Calu3 (cell line): ENCODE data around the gene AADACL4. TPM values are rescaled to one million over a fixed set of nuclear protein-coding genes. Genes with fewer than 3 reads are reported as not detected.
"Not testable (repeated sequence)": the region's sequence is repeated elsewhere in the genome, so short reads cannot be mapped to it uniquely, and the experiment has no call there.

Source experiments
- BruUV-seq: library from RNA; stranded (reverse); fragments of 400-500 nt; replicated peaks from 2 replicates; lab custom pipeline; 2021; lab: Mats Ljungman, UMichigan
- CTCF ChIA-PET: fragments of 300-600 bp; sonication (Branson Sonifier 250); formaldehyde crosslinking; loops from one replicate; lab custom pipeline; 2022; ENCODE audit warnings: antibody characterized with exemption; lab: Charles Lee
- DNase-seq: peaks from one replicate; pipeline ENCODE4 v3.0.0; 2022
- H3K27ac Mint-ChIP-seq: one replicate; pipeline ENCODE4 v1.8.0; 2022; ENCODE audit warnings: mixed read lengths; ENCODE audit not compliant: unreplicated experiment
- H3K27me3 Mint-ChIP-seq: one replicate; pipeline ENCODE4 v1.8.0; 2022; ENCODE audit warnings: mixed read lengths; ENCODE audit not compliant: unreplicated experiment
- H3K36me3 Mint-ChIP-seq: one replicate; pipeline ENCODE4 v1.8.0; 2022; ENCODE audit warnings: mild to moderate bottlenecking, moderate library complexity, mixed read lengths; ENCODE audit not compliant: insufficient read depth, unreplicated experiment
- H3K4me1 Mint-ChIP-seq: one replicate; pipeline ENCODE4 v1.8.0; 2022; ENCODE audit warnings: mild to moderate bottlenecking, low read depth, mixed read lengths; ENCODE audit not compliant: unreplicated experiment
- H3K4me3 Mint-ChIP-seq: one replicate; pipeline ENCODE4 v1.8.0; 2022; ENCODE audit warnings: mild to moderate bottlenecking, low read depth, moderate library complexity, mixed read lengths; ENCODE audit not compliant: unreplicated experiment
- H3K9me3 Mint-ChIP-seq: one replicate; pipeline ENCODE4 v1.8.0; 2022; ENCODE audit warnings: low read depth, mixed read lengths; ENCODE audit not compliant: unreplicated experiment
- intact Hi-C: fragments of 100-400 bp; cut with micrococcal nuclease; formaldehyde crosslinking; loops from one replicate; pipeline ENCODE4 v1.10.0; 2022; ENCODE audit not compliant: unreplicated experiment
- total RNA-seq: library from RNA; stranded (reverse); gene quantifications from 2 replicates; pipeline ENCODE4 v1.2.3, GENCODE V29; 2022
- TF ChIP-seq, protein P1 (sequence below): fragments of 200-600 bp; IDR thresholded peaks from one replicate; pipeline ENCODE4 v1.8.0; 2022; ENCODE audit warnings: antibody characterized with exemption; ENCODE audit not compliant: unreplicated experiment

The AADACL4 gene
- total RNA-seq, 1 experiment from 2014 or later: not detected

- CTCF ChIA-PET: no interaction called here
- intact Hi-C loops: no loop called here
- Mint-ChIP-seq H3K27ac (no peak overlapping the region), H3K9me3 (no peaks in the 10 kb centered on the region), H3K4me1 (no peaks in the 10 kb centered on the region), H3K27me3 (peaks cover 52% of the 10 kb centered on the region), H3K4me3 (no peak overlapping the region), H3K36me3 (no peaks in the 10 kb centered on the region)
- DNase-seq: no peak
- no TSS peak for BruUV-seq
- TF ChIP-seq, protein P1, sequence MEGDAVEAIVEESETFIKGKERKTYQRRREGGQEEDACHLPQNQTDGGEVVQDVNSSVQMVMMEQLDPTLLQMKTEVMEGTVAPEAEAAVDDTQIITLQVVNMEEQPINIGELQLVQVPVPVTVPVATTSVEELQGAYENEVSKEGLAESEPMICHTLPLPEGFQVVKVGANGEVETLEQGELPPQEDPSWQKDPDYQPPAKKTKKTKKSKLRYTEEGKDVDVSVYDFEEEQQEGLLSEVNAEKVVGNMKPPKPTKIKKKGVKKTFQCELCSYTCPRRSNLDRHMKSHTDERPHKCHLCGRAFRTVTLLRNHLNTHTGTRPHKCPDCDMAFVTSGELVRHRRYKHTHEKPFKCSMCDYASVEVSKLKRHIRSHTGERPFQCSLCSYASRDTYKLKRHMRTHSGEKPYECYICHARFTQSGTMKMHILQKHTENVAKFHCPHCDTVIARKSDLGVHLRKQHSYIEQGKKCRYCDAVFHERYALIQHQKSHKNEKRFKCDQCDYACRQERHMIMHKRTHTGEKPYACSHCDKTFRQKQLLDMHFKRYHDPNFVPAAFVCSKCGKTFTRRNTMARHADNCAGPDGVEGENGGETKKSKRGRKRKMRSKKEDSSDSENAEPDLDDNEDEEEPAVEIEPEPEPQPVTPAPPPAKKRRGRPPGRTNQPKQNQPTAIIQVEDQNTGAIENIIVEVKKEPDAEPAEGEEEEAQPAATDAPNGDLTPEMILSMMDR: no peak
Measured at GRCh38 chr1:12712076-12712475, 68.2 kb downstream of the AADACL4 start.

DNA sequence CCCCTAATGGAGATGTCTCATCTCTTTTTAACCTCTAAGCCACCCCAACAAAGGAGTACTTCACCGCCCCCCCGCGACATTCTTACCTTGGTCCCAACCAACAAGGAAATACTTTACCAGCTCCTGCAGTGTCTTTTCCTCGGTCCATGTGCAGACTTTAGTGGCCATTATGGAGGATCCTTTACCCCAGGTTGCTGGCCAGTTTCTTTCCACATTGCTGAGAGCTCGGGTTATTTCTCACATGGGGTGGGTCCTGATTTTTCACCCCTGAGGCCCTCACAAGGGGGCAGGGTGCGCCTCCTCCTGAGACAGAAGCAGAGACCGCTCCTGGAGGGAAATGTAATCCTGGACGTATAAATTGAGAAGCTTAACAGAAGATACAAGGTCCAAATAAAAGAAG lies 69.0 kb downstream of the AADACL4 start:
- H3K4me1 Mint-ChIP-seq: no peaks in the 10 kb centered on the region
- no peaks in the 10 kb centered on the region for H3K36me3 Mint-ChIP-seq
- TF ChIP-seq, protein P1: no peak
- DNase-seq: no peak
- no peaks in the 10 kb centered on the region for H3K9me3 Mint-ChIP-seq
- no peak overlapping the region for H3K4me3 Mint-ChIP-seq
- intact Hi-C loops: no loop called here
- peaks cover 45% of the 10 kb centered on the region for H3K27me3 Mint-ChIP-seq
- no TSS peak for BruUV-seq
- CTCF ChIA-PET: no interaction called here
- H3K27ac Mint-ChIP-seq: no peak overlapping the region

- intact Hi-C loops, H3K36me3 Mint-ChIP-seq, CTCF ChIA-PET, H3K4me3 Mint-ChIP-seq, H3K27ac Mint-ChIP-seq, BruUV-seq, H3K4me1 Mint-ChIP-seq, DNase-seq, H3K9me3 Mint-ChIP-seq: not testable (repeated sequence)
- peaks cover 45% of the 10 kb centered on the region for H3K27me3 Mint-ChIP-seq
Measured at GRCh38 chr1:12713651-12714050, 69.8 kb downstream of the AADACL4 start.

GRCh38 chr1:12714710-12715475 lies 71.0 kb downstream of the AADACL4 start:
- BruUV-seq: no TSS peak
- CTCF ChIA-PET: interaction anchor here (0.6 kb wide), 1 partner anchor 38 kb away, joined by 9 read pairs; no protein-coding TSS in a partner anchor
- no peaks in the 10 kb centered on the region for H3K9me3 Mint-ChIP-seq
- H3K36me3 Mint-ChIP-seq: no peaks in the 10 kb centered on the region
- H3K4me1 Mint-ChIP-seq: no peaks in the 10 kb centered on the region
- H3K4me3 Mint-ChIP-seq: no peak overlapping the region
- intact Hi-C loops: no loop called here
- TF ChIP-seq, protein P1: no peak
- no peak overlapping the region for H3K27ac Mint-ChIP-seq
- peaks cover 44% of the 10 kb centered on the region for H3K27me3 Mint-ChIP-seq
- no peak for DNase-seq

DNA sequence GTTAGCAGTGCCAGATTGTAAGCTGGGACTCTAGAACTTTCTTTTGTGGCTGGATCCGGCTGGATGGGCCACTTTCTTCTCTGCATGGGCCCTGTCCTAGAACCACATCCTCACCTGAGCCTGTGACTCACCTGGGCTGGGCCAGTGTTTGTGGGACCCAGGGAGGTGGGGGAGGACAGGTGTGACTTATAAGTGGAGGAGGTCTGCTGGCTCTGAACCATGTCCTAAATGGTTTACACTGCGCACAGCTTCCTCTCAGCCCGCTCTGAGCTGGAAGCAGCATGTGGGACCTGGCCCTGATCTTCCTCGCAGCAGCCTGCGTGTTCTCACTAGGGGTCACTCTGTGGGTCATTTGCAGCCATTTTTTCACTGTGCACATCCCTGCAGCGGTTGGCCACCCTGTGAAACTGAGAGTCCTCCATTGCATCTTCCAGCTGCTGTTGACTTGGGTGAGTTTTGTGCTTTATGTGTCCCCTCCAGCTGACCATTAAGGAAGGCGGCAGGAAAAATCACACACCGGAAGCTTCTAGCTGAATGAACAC lies 72.1 kb downstream of the AADACL4 start, which contains the start of gene AADACL3:
AADACL3 (plus strand) TSS at position 215 of the 542 bp plus-strand sequence; CDS start at position 282, 67 bp downstream.
- Mint-ChIP-seq H3K36me3 (no peaks in the 10 kb centered on the region), H3K27me3 (peaks cover 43% of the 10 kb centered on the region), H3K27ac (no peak within 1 kb of the TSS), H3K9me3 (no peaks in the 10 kb centered on the region), H3K4me1 (no peaks in the 10 kb centered on the region), H3K4me3 (no peak within 1 kb of the TSS)
- no TSS peak for BruUV-seq
- intact Hi-C loops: no loop called here
- CTCF ChIA-PET: no interaction called here
- TF ChIP-seq, protein P1: no peak
- DNase-seq: no peak
